Fibroblast of lung (primary cell): ENCODE results near the gene AGRN. TPM values are rescaled to one million over a fixed set of nuclear protein-coding genes. Genes with fewer than 3 reads are reported as not detected.

Experiments
- DNase-seq, 2 donors: peaks; one replicate each; pipeline versions ENCODE4 v3.0.0 to v3.0.0-alpha.2; 2010; ENCODE audit warnings: low read depth in 2 of 2
- H2AFZ ChIP-seq: 2 replicates; pipeline ENCODE4 v1.5.1; 2012; ENCODE audit warnings: low read length, control low read depth, inconsistent platforms
- H3K27ac ChIP-seq: 2 replicates; pipeline ENCODE4 v1.5.1; 2011; ENCODE audit warnings: low read length, control low read depth; ENCODE audit not compliant: insufficient read depth
- H3K27me3 ChIP-seq: 2 replicates; pipeline ENCODE4 v1.5.1; 2011; ENCODE audit warnings: mild to moderate bottlenecking, low read length; ENCODE audit not compliant: control insufficient read depth, insufficient read depth
- H3K36me3 ChIP-seq: 2 replicates; pipeline ENCODE4 v1.5.1; 2011; ENCODE audit warnings: low read length; ENCODE audit not compliant: control insufficient read depth, insufficient read depth
- H3K4me1 ChIP-seq: 2 replicates; pipeline ENCODE4 v1.5.1; 2011; ENCODE audit warnings: low read length; ENCODE audit not compliant: control insufficient read depth, insufficient read depth; ENCODE audit errors: extremely low read depth
- H3K4me2 ChIP-seq: 2 replicates; pipeline ENCODE4 v1.5.1; 2011; ENCODE audit warnings: low read length, control low read depth; ENCODE audit not compliant: insufficient read depth; ENCODE audit errors: extremely low read depth
- H3K4me3 ChIP-seq, 4 experiments: fragments of 200-600 bp in 1 of 4; sonication (generic) in 1 of 4; replicated peaks in 1 of 4; 2 replicates each; pipeline ENCODE4 v1.5.1; 2011 to 2016; ENCODE audit warnings: low read length in 4 of 4, low read depth in 3 of 4, mild to moderate bottlenecking in 3 of 4, control low read depth in 2 of 4, inconsistent platforms in 1 of 4, mixed read lengths in 1 of 4; ENCODE audit not compliant: insufficient read depth in 1 of 4; ENCODE audit errors: control extremely low read depth in 1 of 4
- H3K79me2 ChIP-seq: 2 replicates; pipeline ENCODE4 v1.5.1; 2012; ENCODE audit warnings: mild to moderate bottlenecking, low read length, inconsistent platforms; ENCODE audit not compliant: control insufficient read depth, insufficient read depth
- H3K9ac ChIP-seq: 2 replicates; pipeline ENCODE4 v1.5.1; 2011; ENCODE audit warnings: mild to moderate bottlenecking, low read length, control low read depth; ENCODE audit not compliant: insufficient read depth
- H3K9me3 ChIP-seq: 2 replicates; pipeline ENCODE4 v1.5.1; 2012; ENCODE audit warnings: low read depth, low read length; ENCODE audit not compliant: control insufficient read depth, insufficient read depth
- H4K20me1 ChIP-seq: 2 replicates; pipeline ENCODE4 v1.5.1; 2011; ENCODE audit warnings: low read length; ENCODE audit not compliant: control insufficient read depth, insufficient read depth; ENCODE audit errors: extremely low read depth
- CTCF ChIP-seq, 2 donors: IDR thresholded peaks in 1 of 2; conservative IDR thresholded peaks in 1 of 2; 1 replicate in 1 of 2; 2 replicates in 1 of 2; pipeline ENCODE4 v1.5.1; 2011 to 2012; ENCODE audit warnings: low read length in 2 of 2, control low read depth in 1 of 2, inconsistent platforms in 1 of 2, low read depth in 1 of 2, mild to moderate bottlenecking in 1 of 2
- EZH2 ChIP-seq: IDR thresholded peaks from 2 replicates; pipeline ENCODE4 v1.5.1; 2012; ENCODE audit warnings: low read length, control low read depth, mild to moderate bottlenecking; ENCODE audit errors: missing control alignments
- polyA plus RNA-seq, 2 donors: library from polyadenylated mRNA; depleted of rRNA in 1 of 2; stranded (reverse) in 1 of 2; unstranded in 1 of 2; fragments of >200 nt; gene quantifications; 2 replicates each; pipeline ENCODE4 v1.2.1, GENCODE V29; 2011 to 2012; ENCODE audit warnings: missing spikeins in 1 of 2
- total RNA-seq: library from RNA; depleted of rRNA; stranded (reverse); fragments of >200 nt; gene quantifications from 2 replicates; pipeline ENCODE4 v1.2.1, GENCODE V29; 2014

Gene AGRN
- total and polyA plus RNA-seq, 2 donors (not counting 1 experiment from before 2014, with no cell fraction given) = 20.7 to 50.9 TPM

- TF ChIP-seq EZH2 (no peak), CTCF (conservative IDR thresholded peaks at IDR 0.05 in 1 of 2, IDR thresholded peaks at IDR 0.05 in 1 of 2; ENCODE audit: low read depth in 1 of 2, low read length in 2 of 2) (no peak)
- no peak for DNase-seq
- no peak overlapping the region for H3K4me3 ChIP-seq
- peaks cover 2% of the 10 kb centered on the region for H3K4me1 ChIP-seq
- H3K9ac ChIP-seq = no peak overlapping the region
- no peak overlapping the region for H2AFZ ChIP-seq
- peaks cover 17% of the 10 kb centered on the region for H3K27me3 ChIP-seq
- no peaks in the 10 kb centered on the region for H3K36me3 ChIP-seq
- H3K27ac ChIP-seq = no peak overlapping the region
- no peaks in the 10 kb centered on the region for H3K79me2 ChIP-seq
- no peaks in the 10 kb centered on the region for H3K9me3 ChIP-seq
- no peaks in the 10 kb centered on the region for H4K20me1 ChIP-seq
- H3K4me2 ChIP-seq = no peak overlapping the region
Measured at GRCh38 chr1:995665-996633, 24.0 kb upstream of the AGRN start.

- H3K4me2 ChIP-seq = no peak overlapping the region
- no peak for TF ChIP-seq EZH2
- no peak for TF ChIP-seq CTCF (conservative IDR thresholded peaks at IDR 0.05 in 1 of 2, IDR thresholded peaks at IDR 0.05 in 1 of 2; ENCODE audit: low read depth in 1 of 2, low read length in 2 of 2)
- H3K4me3 ChIP-seq = no peak overlapping the region
- no peaks in the 10 kb centered on the region for H3K36me3 ChIP-seq
- H3K79me2 ChIP-seq = no peaks in the 10 kb centered on the region
- H4K20me1 ChIP-seq = no peaks in the 10 kb centered on the region
- no peak for DNase-seq
- H3K9ac ChIP-seq = no peak overlapping the region
- peaks cover 2% of the 10 kb centered on the region for H3K4me1 ChIP-seq
- peaks cover 17% of the 10 kb centered on the region for H3K27me3 ChIP-seq
- no peak overlapping the region for H2AFZ ChIP-seq
- H3K9me3 ChIP-seq = no peaks in the 10 kb centered on the region
- no peak overlapping the region for H3K27ac ChIP-seq
Measured at GRCh38 chr1:996851-997712, 22.8 kb upstream of the AGRN start.

- Histone ChIP-seq H3K4me3 (no peak overlapping the region), H4K20me1 (no peaks in the 10 kb centered on the region), H3K27ac (no peak overlapping the region), H3K9ac (no peak overlapping the region), H3K4me1 (peaks cover 2% of the 10 kb centered on the region), H3K27me3 (peaks cover 17% of the 10 kb centered on the region), H2AFZ (no peak overlapping the region), H3K36me3 (no peaks in the 10 kb centered on the region), H3K4me2 (no peak overlapping the region), H3K79me2 (no peaks in the 10 kb centered on the region), H3K9me3 (no peaks in the 10 kb centered on the region)
- TF ChIP-seq EZH2 (no peak), CTCF (conservative IDR thresholded peaks at IDR 0.05 in 1 of 2, IDR thresholded peaks at IDR 0.05 in 1 of 2; ENCODE audit: low read depth in 1 of 2, low read length in 2 of 2) (no peak)
- no peak for DNase-seq
Measured at GRCh38 chr1:997713-997992, 22.3 kb upstream of the AGRN start.
